Measurements from ENCODE around the gene PEPD.

The PEPD gene

DNA sequence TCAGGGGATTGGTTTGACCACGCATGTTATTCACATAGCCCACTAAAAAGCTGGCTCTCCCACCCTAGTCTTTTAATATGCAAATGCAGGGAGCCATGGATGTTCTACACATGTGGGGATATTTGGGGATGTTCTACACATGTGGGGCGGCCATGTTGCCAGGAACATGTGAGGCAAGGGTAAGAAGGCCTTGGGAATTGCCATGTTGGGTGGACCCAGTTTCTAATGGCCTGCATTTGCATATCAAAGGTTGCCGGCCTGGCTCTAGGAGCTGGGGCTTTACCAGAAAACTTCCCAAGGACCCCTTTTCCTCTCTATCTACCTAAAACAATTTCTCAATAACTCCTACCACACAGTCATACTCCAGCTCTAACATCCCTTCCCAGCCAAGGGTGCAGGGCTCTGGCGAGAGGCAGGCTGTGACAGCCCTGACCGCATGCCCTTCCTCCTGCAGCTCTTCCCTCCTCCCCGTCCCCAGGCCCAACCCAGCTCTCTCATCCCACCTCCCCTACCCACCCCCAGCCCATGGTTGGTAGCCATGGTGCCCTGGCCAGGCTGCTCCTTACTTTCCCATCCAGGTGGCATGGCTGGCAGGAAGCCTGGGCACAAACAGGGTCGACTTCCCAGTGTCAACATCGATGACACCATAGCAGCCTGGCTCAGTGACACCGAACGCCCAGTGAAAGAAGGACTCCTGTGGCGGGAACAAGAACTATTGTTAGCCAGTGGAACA lies 11.0 kb downstream of the PEPD start:
- H3K27me3 Mint-ChIP-seq, result no peaks in the 10 kb centered on the region
- no peak overlapping the region for H3K27ac Mint-ChIP-seq

DNA sequence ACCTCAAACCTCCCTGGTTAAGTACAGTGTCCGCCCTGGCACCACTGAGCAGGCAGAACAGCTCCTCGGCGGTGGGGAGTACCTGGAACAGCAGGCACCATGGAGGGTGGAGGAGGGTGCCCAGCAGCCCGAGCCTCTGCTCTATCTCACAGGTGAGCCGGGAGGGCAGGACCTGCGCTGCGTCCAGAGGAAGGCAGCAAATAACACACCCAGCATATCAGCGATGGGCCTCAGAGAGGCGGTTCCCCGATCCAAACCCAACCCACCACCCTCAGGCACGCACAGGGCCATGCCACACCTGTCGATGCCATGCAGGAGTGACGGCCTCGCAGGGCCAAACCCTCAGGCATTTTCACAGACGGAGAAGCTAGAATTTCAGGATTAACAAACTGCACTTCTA lies 11.8 kb downstream of the PEPD start:
- Mint-ChIP-seq H3K36me3 (no peaks in the 10 kb centered on the region), H3K4me3 (no peak overlapping the region), H3K4me1 (ENCODE audit: low read depth) (peaks cover under 1% of the 10 kb centered on the region), H3K9me3 (ENCODE audit: low read depth) (no peaks in the 10 kb centered on the region), H3K27ac (no peak overlapping the region), H3K27me3 (no peaks in the 10 kb centered on the region)

More for the DNA sequence above, 11.0 kb downstream of the PEPD start:
- H3K36me3 Mint-ChIP-seq, result no peaks in the 10 kb centered on the region
- no peak overlapping the region for H3K4me3 Mint-ChIP-seq
- peaks cover 4% of the 10 kb centered on the region for H3K4me1 Mint-ChIP-seq (ENCODE audit: low read depth)
- no peaks in the 10 kb centered on the region for H3K9me3 Mint-ChIP-seq (ENCODE audit: low read depth)

DNA sequence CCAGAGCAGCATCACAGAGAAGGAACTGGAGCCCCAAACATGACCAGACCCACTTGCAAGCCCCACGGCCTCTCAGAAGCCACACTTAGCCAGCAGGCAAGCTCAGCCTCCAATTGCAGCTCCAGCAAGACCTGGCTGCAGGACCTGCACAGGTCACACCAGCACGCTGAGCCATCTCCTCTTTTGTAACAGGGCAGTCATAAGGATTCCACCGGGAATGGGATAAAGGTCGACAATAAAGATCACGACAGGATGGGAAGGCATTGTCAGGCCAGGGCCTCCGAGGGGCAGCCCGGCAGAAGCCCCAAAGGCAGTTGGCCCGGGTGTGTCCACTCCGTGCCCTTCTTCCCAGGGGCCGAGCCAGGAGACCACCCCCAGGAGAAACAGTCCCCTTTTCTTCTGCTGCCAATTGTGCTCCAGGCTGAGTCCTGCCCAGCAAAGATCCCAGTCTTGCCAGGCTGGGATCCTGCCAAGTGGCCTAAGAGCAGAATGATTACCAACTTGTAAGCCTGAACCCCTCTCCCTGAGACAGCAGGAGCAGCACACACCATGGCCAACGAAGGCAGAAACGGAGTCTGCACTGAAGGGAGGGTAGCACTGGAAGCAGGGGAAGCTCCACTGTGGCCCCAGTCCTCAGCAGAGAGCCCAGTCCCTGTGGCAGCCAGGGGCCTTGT lies 12.5 kb downstream of the PEPD start:
- no peaks in the 10 kb centered on the region for H3K36me3 Mint-ChIP-seq
- H3K27me3 Mint-ChIP-seq, result no peaks in the 10 kb centered on the region
- no peaks in the 10 kb centered on the region for H3K4me1 Mint-ChIP-seq (ENCODE audit: low read depth)
- no peak overlapping the region for H3K27ac Mint-ChIP-seq
- H3K4me3 Mint-ChIP-seq, result no peak overlapping the region
- H3K9me3 Mint-ChIP-seq (ENCODE audit: low read depth), result no peaks in the 10 kb centered on the region

DNA sequence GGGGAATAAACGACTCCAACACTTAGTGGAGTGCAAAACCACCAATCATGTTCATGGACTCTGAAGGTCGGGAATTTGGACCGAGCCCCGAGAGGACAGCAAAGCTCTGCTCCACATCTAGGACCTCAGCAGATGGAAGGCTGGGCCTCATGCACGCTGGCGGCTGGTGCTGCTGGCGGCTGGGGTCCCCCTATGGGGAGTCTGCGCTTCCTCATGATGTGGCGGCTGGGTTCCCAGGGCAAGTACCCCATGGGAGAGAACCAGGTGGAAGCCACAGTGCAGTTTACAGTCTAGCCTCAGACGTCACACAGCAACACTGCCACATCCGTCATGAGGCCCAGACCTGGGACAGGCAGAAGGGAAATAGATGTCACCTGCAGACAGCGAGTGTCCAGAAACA lies 13.2 kb downstream of the PEPD start:
- H3K9me3 Mint-ChIP-seq (ENCODE audit: low read depth), result no peaks in the 10 kb centered on the region
- no peaks in the 10 kb centered on the region for H3K36me3 Mint-ChIP-seq
- no peaks in the 10 kb centered on the region for H3K4me1 Mint-ChIP-seq (ENCODE audit: low read depth)
- H3K27me3 Mint-ChIP-seq, result no peaks in the 10 kb centered on the region
- H3K4me3 Mint-ChIP-seq, result no peak overlapping the region
- H3K27ac Mint-ChIP-seq, result no peak overlapping the region

DNA sequence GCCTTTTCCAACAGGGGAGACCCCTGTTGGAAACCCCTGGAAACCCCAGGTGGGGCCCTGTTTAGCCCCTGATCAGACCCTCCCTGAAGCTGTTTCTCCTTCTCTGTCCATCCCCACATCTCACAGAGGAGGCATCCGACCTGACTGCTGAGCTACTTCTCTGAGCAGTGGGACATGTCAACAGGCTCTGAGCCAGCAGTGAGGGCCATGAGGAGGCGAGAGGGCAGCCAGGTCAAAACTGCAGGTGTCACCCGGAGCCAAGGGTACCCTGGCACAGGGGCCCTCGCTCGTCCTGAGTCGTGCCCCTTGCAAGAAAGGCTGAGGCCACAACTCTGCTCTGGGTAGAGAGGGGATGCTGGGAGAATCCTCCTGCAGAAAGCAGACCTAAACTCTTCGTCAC lies 13.6 kb downstream of the PEPD start:
- Mint-ChIP-seq H3K27ac (no peak overlapping the region), H3K27me3 (no peaks in the 10 kb centered on the region), H3K4me1 (ENCODE audit: low read depth) (no peaks in the 10 kb centered on the region), H3K4me3 (no peak overlapping the region), H3K36me3 (no peaks in the 10 kb centered on the region), H3K9me3 (ENCODE audit: low read depth) (no peaks in the 10 kb centered on the region)

DNA sequence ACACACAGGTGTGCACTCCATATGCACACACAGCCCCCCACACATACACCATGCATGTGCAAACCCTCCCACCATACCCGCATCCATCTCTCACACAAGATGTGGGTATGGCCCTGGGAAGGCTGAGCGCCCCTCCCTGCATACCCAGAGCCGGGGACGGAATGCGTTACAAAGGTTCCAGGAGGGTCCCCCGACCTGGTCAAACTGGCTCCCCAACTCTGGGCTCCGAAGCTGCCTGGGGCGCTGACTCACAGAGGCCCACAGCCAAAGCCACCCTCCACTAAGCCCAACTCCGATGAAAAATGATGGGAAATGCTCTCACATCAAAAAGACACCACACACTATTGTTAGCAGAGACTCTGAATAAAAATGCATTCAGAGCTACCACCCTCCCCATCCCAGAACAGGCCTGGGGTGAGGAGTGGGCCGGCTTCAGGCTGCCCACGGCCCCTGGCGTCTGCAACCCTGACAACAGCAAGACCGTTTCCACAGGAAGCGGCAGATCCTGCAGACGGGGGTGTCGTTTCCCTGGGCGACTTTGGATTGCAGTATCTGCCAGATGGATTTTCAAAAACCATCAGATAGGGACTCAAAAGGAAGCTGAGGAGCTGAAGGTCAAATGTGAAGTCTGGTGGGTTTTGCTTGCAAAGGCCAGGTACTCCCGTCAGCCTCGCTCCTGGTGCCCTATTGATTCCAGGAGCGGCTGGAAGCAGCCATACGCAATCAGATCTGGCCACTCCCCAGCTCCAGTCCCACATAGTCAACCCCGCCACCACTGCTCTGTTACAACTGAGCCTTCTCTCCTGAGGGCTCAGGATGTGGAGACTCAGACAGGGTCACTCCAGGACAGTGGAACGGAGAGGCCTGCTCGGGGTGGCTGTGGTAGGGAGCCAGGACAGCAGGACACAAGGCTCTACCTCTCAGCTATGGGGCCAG lies 14.3 kb downstream of the PEPD start:
- Mint-ChIP-seq H3K4me1 (ENCODE audit: low read depth) (no peaks in the 10 kb centered on the region), H3K4me3 (no peak overlapping the region), H3K27ac (no peak overlapping the region), H3K9me3 (ENCODE audit: low read depth) (no peaks in the 10 kb centered on the region), H3K36me3 (no peaks in the 10 kb centered on the region), H3K27me3 (no peaks in the 10 kb centered on the region)

DNA sequence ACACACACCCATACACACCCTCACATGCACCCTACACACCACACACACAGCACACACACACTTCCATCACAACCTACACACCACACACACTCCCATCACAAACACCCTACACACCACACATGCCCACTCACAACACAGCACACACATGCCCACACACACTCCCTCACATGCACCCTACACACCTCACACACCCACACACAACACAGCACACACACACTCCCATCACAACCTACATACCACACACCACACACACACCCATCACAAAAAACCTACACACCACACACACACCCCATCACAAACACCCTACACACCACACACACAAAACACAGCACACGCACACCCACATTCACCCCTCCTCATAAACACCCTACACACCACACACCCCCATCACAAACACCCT lies 15.1 kb downstream of the PEPD start:
- Mint-ChIP-seq H3K9me3 (ENCODE audit: low read depth) (no peaks in the 10 kb centered on the region), H3K27me3 (no peaks in the 10 kb centered on the region), H3K4me3 (no peak overlapping the region), H3K27ac (no peak overlapping the region), H3K4me1 (ENCODE audit: low read depth) (no peaks in the 10 kb centered on the region), H3K36me3 (no peaks in the 10 kb centered on the region)

DNA sequence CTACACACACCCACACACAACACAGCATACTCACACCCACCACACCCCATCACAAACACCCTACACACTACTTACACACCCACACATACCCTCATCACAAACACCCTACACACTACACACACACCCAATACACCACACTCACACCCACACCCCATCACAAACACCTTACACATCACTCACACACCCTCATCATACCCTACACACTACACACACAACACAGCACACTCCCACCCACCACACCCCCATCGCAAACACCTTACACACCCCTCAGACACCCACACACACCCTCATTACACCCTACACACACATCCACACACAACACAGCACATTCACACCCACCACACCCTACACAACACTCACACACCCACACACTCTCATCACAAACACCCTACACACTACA lies 15.8 kb downstream of the PEPD start:
- no peaks in the 10 kb centered on the region for H3K4me1 Mint-ChIP-seq (ENCODE audit: low read depth)
- no peaks in the 10 kb centered on the region for H3K9me3 Mint-ChIP-seq (ENCODE audit: low read depth)
- H3K4me3 Mint-ChIP-seq, result no peak overlapping the region
- H3K27me3 Mint-ChIP-seq, result no peaks in the 10 kb centered on the region
- H3K27ac Mint-ChIP-seq, result no peak overlapping the region
- H3K36me3 Mint-ChIP-seq, result no peaks in the 10 kb centered on the region

DNA sequence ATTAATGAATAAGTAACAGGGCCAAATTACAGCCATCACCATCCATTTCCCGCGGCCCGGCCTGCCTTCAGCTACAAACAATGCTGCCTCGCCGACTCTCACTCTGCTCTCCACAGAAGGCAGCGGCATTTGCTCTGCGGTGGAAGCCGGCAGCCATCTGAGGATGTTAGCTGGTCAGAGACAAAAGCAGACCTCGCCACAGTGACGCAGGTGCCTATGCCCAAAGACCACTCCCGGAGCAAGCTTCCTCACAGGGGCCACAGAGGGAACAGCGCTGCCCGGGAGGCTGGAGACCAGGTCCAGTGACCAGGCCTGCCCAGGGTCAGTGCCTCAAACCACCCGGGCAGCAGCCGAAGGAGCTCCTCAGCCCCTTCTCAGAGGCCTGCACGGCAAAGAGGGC lies 16.4 kb downstream of the PEPD start:
- H3K27me3 Mint-ChIP-seq, result no peaks in the 10 kb centered on the region
- H3K36me3 Mint-ChIP-seq, result no peaks in the 10 kb centered on the region
- no peak overlapping the region for H3K27ac Mint-ChIP-seq
- no peaks in the 10 kb centered on the region for H3K4me1 Mint-ChIP-seq (ENCODE audit: low read depth)
- no peak overlapping the region for H3K4me3 Mint-ChIP-seq
- no peaks in the 10 kb centered on the region for H3K9me3 Mint-ChIP-seq (ENCODE audit: low read depth)

DNA sequence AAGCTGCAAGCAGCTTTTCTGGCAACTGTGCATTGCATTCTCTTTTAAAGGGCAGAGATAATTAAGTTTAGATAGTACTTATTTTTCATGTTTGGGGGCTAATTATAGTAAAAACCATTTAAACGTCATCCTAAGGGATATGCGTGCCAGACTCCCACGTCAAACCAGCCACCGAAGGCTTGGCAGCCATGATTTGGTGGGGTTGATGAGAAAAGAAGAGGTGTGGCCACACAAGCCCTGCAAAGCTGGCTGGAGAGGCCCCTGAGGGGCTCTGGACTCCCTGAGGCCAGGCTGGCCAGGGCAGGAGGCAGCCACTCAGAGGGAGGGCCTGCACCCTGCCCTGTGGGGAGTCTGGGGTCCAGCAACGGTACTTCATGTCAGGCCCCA lies 17.5 kb downstream of the PEPD start:
- Mint-ChIP-seq H3K36me3 (no peaks in the 10 kb centered on the region), H3K27ac (no peak overlapping the region), H3K4me3 (no peak overlapping the region), H3K9me3 (ENCODE audit: low read depth) (no peaks in the 10 kb centered on the region), H3K27me3 (no peaks in the 10 kb centered on the region), H3K4me1 (ENCODE audit: low read depth) (no peaks in the 10 kb centered on the region)

DNA sequence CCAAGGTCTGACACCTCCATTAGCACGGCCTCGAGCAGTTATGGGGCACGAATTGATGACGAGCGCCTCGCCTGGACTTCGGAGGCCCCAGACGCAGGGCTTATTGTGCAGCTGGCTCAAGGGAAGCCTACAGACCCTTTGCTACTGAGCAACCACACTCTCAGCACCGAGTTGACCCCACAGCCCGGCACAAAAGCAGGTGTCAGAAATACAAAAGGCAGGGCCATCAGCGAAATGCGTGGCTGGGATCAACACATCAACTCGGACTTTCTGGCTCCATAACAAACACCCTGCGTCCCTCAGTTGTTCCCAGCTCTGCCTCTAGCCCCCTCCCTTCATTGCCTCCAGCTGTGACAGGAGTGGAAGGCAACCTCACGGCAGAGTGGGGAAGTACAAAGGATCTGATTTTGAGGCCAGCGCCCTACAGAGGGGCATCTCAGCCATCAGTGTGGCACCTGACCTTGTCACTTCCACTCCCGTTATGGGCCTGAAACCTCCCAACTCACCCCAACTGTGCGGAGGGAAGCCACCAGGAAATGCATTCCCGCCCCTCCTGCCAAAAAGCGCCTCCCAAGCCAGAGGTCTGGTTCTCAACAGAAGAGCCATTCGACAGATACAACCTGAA lies 18.0 kb downstream of the PEPD start:
- H3K27ac Mint-ChIP-seq, result no peak overlapping the region
- H3K27me3 Mint-ChIP-seq, result no peaks in the 10 kb centered on the region
- H3K4me1 Mint-ChIP-seq (ENCODE audit: low read depth), result no peaks in the 10 kb centered on the region
- no peaks in the 10 kb centered on the region for H3K36me3 Mint-ChIP-seq
- no peaks in the 10 kb centered on the region for H3K9me3 Mint-ChIP-seq (ENCODE audit: low read depth)
- H3K4me3 Mint-ChIP-seq, result no peak overlapping the region

DNA sequence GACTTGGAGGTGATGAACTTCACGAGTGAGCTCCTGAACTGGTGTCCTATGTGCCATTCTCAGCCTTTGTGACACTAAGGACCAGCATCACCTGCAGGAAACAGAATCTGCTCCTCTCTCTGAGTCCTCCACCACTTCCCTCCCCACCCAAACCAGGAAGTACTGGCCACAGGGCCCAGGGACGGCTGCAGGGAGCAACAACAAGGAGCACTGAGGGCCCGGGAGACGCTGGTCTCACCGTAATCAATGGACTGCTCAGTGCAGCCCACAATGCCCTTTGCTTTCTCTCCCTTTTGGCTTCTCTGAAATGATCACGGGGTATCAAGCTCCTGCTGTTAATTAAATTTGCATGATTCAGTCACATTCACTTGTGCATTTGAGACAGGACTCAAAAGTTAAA lies 18.6 kb downstream of the PEPD start:
- no peak overlapping the region for H3K27ac Mint-ChIP-seq
- no peaks in the 10 kb centered on the region for H3K36me3 Mint-ChIP-seq
- H3K27me3 Mint-ChIP-seq, result no peaks in the 10 kb centered on the region
- no peaks in the 10 kb centered on the region for H3K4me1 Mint-ChIP-seq (ENCODE audit: low read depth)
- no peaks in the 10 kb centered on the region for H3K9me3 Mint-ChIP-seq (ENCODE audit: low read depth)
- no peak overlapping the region for H3K4me3 Mint-ChIP-seq

DNA sequence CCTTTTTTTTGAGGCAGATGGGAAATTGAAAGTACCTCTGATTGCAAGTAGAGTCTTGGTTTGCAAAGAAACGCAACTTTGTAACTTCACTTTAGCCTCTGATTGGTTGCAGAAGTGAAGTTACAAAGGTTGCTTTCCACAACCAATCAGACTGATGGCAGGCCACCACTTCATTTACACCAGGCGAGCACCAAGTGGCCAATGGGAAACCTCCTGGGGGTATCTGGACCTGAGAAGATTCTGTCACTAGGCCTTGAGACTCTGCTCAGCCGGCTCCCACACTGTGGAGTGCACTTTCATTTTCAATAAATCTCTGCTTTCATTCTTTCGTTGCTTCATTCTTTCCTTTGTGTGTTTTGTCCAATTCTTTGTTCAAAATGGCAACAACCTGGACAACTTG lies 19.1 kb downstream of the PEPD start:
- no peak overlapping the region for H3K4me3 Mint-ChIP-seq
- H3K9me3 Mint-ChIP-seq (ENCODE audit: low read depth), result no peaks in the 10 kb centered on the region
- no peaks in the 10 kb centered on the region for H3K27me3 Mint-ChIP-seq
- H3K27ac Mint-ChIP-seq, result no peak overlapping the region
- no peaks in the 10 kb centered on the region for H3K36me3 Mint-ChIP-seq
- no peaks in the 10 kb centered on the region for H3K4me1 Mint-ChIP-seq (ENCODE audit: low read depth)

DNA sequence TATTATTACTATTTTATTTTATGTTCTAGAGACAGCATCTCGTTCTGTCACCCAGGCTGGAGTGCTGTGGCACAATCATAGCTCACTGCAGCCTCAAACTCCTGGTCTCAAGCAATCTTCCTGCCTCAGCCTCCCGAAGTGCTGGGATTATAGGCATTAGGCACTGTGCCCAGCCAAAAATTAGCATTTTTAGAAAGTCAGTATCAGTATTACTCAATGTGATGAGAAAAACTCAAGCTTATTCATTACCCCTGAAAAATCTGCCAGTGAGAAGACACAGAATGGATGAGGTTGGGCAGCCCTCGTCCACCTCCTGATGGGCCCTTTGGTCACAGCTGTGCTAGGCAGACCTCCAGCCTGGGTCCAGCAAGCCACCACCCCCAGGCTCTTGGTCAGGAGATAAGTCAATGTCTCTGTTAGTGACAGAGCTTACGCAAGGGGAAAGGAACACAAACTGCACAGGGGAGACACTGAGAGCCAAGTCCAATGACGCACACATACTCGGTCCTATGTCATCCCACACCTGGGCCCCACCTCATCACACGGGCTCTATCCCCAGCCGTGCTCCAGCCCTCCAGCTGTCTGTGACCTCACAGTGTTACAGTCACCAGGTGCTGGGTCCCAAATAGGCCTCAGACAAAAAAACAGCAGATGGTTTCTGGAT lies 19.8 kb downstream of the PEPD start:
- no peaks in the 10 kb centered on the region for H3K4me1 Mint-ChIP-seq (ENCODE audit: low read depth)
- no peaks in the 10 kb centered on the region for H3K36me3 Mint-ChIP-seq
- H3K9me3 Mint-ChIP-seq (ENCODE audit: low read depth), result no peaks in the 10 kb centered on the region
- H3K27me3 Mint-ChIP-seq, result no peaks in the 10 kb centered on the region
- no peak overlapping the region for H3K4me3 Mint-ChIP-seq
- H3K27ac Mint-ChIP-seq, result no peak overlapping the region
